Peyer's patch (tissue), 4 donors: ENCODE results near the gene KCNT1.
"Not testable (repeated sequence)": the region's sequence is repeated elsewhere in the genome, so short reads cannot be mapped to it uniquely, and the experiment has no call there.

Source experiments
- CTCF ChIP-seq, 6 experiments: fragments of 450-650 bp in 4 of 6; fragments of 200-600 bp in 2 of 6; sonication (generic) in 1 of 6; IDR thresholded peaks; one replicate each; pipeline ENCODE4 v1.5.1; 2017 to 2019; ENCODE audit warnings: antibody characterized with exemption in 6 of 6, mild to moderate bottlenecking in 3 of 6, moderate library complexity in 1 of 6
- POLR2A ChIP-seq, 2 donors: fragments of 450-650 bp; IDR thresholded peaks; one replicate each; pipeline ENCODE4 v1.5.1; 2017; ENCODE audit warnings: antibody characterized with exemption in 2 of 2, mild to moderate bottlenecking in 2 of 2, moderate library complexity in 2 of 2

- TF ChIP-seq CTCF, POLR2A (IDR thresholded peaks at IDR 0.05): not testable (repeated sequence)
Observed at GRCh38 chr9:135669018-135669417, 33.0 kb upstream of the KCNT1 start.
